Measurements from ENCODE around the gene TMC6. TPM values are rescaled to one million over a fixed set of nuclear protein-coding genes. Genes with fewer than 3 reads are reported as not detected.
A peak's percentile ranks its signal among the peaks of the same experiment; 100 is the strongest.
"Not testable (repeated sequence)": the region's sequence is repeated elsewhere in the genome, so short reads cannot be mapped to it uniquely, and the experiment has no call there.

Gene TMC6
- polyA plus RNA-seq (2014; cell fraction: cytosol; rRNA removed): 0.97 and 1.2 TPM in 2 replicates
- polyA plus RNA-seq (2014; cell fraction: nucleus; rRNA removed): 4.7 and 9.8 TPM in 2 replicates

GRCh38 chr17:78128551-78129350 is at the start of gene TMC6:
Gene TMC6 (minus strand): TSS chr17:78128755. CDS start chr17:78126832, 1,923 bp downstream.
- DNase-seq (ENCODE audit: low spot score): no peak

DNA sequence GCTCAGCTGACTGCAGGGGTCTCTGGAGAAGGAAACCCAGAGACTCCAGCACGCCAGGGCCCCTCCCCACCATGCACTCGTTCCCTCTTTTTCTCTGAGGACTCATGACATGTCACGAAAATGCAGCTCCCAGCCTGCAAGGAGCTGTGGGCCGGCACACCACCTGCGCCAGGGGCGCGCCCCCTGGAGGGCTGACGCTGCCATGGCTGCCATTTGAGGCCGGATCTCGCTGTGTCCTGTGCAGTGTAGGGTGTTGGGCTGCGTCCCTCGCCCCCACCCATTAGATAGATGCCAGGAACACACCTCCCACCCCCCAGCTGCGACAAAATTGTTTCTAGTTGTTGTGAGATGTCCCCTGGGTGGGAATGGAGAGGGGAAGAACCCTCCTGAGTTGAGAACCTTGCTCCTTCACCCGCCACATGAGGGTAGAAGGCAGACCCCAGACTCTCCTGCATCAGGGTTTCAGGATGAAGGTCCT is 48.0 kb upstream of the TMC6 start:
- DNase-seq (ENCODE audit: low spot score): peak; percentile 48

DNA sequence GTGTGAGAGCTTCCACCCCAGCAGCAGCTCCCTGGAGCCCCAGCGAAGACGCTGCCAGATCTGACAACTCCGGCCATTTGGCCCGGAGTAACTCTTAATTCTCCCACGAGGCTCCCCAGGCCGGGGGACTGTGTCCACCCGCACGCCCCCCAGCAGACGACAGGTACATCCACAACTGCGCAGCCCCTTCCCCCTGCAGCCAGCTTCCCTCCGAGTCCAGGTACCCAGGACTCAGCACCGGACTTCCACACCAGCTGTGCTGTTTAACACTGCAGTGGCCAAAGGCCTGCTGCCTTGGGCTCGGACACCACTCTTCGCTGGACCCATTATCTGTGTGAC is 47.1 kb upstream of the TMC6 start:
- no peak for DNase-seq (ENCODE audit: low spot score)

DNA sequence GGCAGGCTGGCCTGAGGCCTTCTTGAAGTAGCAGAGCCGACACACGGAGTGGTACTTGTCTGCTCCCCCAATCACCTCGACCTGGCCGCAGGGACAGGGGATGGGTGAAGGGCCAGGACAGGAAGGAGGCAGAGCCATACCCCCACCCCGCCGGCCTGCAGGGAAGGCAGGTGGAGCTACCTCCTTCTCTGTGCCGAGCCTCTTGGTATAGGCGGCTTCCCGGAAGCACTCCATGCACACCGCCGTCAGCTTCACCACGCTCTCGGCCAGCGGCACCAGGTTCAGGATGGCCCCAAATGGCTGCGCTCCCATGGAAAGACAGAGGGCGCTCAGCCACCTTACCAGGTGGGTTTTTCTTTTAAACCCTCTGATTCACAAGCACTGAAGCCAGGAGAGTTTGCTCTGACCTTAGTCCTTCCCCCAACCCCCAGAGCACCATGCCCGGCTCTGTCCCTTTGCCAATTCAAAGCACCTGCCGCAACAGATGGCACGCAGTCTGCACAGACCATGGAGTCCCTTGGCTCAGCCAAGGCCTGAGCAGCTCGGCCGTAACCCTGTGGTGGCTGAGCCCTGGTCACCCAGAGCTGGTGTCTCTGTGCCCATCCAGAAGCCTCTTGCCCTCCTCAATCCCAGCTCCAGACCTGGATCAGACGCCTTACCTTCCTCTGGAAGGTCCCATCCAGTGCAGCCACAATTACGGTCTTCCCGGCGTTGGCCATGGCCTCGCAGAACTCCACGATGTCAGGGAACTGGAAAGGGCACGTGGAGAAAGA is 46.5 kb upstream of the TMC6 start:
- DNase-seq (ENCODE audit: low spot score): no peak

DNA sequence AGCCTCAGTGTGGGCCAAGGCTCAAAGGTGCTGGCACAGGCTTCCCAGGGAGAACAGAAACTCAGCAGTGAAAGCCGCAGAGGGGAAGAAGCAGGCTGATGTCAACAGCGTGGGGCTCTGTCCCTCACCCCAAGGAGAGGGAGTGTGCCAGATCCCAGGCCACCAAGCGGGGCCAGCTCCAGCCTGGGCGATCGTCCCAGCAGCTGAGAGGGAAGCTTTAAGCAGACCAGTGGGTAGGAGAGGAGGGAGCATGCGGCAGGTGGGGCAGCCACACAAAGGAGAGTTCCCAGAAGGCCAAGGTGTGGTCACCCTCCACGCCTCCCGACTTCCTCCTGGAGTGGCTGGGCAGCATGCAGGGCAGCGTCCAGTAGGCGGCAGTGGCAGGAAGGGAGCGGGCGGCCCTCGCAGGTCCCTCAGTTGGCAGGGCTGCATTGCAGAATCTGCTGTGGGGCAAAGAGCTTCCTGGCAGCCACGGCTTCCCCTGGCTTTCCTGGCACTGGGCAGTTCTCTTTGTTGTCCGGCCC is 45.9 kb upstream of the TMC6 start:
- DNase-seq (ENCODE audit: low spot score): no peak

DNA sequence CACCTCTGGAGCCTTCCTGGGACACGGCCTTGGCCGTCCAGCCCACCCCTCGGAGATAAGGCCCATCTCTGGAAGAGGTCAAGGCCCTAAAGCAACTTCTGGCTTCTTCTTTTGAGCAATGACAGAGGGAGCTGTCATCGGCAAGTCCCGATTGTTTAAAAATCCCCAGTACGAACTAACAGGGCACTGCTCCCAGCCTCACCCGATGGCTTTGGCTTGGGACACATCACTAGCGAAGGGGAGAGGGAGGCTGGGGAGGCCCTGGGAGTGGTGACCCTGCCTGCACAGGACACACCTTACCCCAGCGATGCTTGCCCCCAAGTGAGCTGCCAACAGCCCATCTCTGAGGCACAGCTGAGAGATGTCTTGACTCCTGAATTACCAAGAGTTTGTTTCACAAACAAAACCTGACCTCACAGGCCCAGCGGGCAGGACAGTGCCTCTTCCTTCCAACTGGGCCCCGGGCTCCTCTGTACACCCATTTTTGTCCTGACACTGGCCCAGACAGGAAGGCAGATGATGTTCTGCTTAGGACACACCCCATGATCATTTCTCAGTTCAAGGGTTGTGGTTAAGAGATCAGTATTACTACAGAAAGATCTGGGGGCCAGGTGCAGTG is 44.7 kb upstream of the TMC6 start:
- no peak for DNase-seq (ENCODE audit: low spot score)

DNA sequence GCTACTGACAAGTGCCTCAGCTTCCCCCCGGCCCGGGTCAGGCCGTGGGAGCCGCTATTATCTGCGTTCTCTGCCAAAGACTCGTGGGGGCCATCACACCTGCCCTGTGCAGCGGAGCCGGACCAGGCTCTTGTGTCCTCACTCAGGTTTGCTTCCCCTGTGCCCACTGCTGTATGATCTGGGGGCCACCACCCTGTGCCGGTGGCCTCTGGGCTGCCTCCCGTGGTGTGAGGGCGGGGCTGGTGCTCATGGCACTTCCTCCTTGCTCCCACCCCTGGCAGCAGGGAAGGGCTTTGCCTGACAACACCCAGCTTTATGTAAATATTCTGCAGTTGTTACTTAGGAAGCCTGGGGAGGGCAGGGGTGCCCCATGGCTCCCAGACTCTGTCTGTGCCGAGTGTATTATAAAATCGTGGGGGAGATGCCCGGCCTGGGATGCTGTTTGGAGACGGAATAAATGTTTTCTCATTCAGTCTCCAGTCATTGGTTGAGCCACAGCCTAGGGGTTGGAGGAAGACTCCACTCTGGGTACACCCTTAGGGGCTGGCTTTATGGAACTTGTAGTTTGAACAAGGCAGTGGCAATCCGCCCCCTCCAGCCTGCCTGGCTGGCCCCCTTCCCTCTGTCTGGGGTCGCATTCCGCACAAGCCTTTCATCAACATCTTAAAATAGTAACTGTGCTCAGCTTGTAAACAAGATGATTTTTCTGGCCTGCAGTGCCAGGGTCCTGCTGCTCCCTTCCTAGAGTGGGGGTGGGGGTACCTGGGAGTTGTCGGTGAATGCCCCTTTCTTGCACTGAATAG is 43.9 kb upstream of the TMC6 start:
- no peak for DNase-seq (ENCODE audit: low spot score)

- DNase-seq (ENCODE audit: low spot score): not testable (repeated sequence)
Observed at GRCh38 chr17:78171591-78172248, 43.2 kb upstream of the TMC6 start.

DNA sequence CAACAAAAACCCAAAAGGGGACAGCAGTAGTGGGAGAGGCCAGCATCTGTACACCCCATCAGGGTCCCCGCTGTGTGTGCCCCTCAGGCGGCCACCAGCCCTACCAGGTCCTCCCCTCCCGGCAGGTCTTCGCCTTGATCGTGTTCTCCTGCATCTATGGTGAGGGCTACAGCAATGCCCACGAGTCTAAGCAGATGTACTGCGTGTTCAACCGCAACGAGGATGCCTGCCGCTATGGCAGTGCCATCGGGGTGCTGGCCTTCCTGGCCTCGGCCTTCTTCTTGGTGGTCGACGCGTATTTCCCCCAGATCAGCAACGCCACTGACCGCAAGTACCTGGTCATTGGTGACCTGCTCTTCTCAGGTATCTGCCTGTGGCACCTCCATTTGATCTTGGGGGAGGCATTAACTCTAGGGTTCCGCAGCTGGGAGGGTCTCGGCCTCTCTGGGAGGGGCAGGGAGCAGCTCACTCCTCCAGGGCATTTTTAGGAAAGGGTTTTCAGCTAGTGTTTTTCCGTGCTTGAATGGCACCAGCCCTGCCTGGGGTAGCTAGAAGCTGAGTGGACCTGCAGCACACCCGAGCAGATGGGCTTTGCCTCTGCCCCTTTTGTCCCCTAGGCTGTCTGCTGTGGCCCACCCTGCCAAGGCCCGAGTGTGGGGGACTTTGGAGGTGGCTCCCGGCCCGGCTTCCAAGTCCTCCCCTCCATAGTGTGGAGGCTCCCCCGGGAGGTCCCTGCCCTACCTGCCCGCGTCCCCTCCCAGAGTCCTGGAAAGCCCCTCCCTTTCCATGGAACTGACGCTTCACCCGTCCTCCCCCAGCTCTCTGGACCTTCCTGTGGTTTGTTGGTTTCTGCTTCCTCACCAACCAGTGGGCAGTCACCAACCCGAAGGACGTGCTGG is 42.4 kb upstream of the TMC6 start:
- no peak for DNase-seq (ENCODE audit: low spot score)

GRCh38 chr17:78168903-78169793 is 40.6 kb upstream of the TMC6 start:
- peak; percentile 45 for DNase-seq (ENCODE audit: low spot score)

DNA sequence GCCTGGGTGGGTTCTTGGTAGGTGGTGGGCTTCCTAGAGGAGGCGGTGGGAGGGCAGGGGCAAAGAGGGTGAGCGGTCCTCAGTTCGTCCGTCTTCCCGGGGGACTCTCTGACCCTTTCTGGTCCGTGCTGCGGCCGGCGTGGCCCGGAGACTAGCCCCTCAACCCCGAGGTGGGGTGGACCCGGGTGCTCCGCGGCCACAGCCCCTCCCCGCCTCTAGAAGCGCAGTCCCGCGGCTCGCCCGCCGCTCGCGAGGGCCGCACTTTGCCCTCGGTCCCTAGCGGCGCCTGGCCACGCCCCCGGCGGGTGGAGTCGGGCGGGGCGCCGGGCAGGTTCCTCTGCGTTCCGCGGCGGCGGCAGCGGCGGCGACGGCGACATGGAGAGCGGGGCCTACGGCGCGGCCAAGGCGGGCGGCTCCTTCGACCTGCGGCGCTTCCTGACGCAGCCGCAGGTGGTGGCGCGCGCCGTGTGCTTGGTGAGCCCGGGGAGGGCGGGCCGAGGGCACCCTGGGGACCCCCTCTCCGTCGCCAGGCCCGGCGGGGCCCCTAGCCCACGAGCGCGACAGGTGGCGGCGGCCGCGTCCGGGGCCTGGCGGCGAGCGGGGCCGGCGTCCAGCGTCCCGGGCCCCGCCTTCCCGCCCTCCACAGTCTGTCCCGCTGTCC is 39.8 kb upstream of the TMC6 start, which contains the start of gene SYNGR2:
SYNGR2 (plus strand) TSS at position 340 of the 661 bp plus-strand sequence; CDS start at position 376, 36 bp downstream.
- peak; percentile 80 for DNase-seq (ENCODE audit: low spot score)

DNA sequence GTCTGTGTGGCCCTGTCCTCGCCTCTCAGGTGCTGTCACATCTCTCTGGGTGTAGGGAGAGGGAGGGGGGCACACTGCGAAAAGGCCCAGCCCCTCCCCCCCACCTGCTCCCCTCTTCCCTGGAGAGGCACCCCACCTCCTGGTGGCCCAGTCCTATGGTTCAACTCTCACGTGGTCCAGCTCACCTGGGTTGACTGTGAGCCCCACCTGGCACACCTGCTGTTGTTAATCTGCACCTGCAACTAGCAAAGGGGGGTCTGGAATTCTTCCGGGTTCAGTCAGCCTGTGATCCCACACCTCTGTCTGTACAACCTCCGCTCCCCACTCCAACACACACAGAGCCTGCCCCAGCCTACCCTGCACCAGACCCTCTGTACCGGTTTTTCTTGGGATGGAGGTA is 37.9 kb upstream of the TMC6 start:
- no peak for DNase-seq (ENCODE audit: low spot score)

DNA sequence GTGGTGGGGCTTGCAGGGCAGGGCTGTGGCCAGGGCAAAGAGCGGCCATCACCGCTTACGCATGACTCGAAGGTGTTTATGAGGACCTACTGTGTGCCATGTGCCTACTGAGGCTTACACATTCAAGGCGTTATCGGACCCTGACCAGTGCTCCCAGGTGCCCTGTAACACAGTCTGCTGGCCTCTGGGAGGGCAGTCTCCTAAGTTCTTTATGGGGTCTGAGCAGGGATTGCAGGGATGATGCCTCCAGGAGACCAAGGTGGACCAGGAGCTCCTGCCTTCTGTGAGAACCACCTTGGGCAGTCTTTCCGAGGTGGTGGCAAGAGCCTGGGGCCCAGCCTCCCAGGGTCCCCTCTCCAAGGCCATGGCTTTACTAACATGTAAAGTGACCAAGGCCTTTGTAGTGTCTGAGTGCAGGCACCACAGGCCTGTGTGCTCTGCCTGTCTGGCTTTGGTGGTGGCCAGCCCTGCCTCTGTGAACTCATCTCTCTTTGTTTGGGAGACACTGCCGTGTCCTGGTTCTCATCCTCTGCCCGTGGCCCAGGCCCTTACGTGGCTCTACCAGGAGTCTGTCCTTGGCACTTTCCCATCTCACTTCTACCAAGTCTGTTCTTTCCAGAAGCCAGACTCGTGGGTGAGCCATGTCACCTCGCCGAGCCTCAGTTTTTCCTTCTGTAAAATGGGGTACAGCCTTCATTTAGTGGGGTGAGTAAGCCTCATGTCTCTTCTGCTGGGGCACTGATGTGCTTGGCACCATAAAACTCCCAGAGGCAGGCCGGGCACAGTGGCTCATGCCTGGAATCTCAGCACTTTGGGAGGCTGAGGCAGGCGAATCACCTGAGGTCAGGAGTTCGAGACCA is 36.4 kb upstream of the TMC6 start:
- DNase-seq (ENCODE audit: low spot score): no peak

DNA sequence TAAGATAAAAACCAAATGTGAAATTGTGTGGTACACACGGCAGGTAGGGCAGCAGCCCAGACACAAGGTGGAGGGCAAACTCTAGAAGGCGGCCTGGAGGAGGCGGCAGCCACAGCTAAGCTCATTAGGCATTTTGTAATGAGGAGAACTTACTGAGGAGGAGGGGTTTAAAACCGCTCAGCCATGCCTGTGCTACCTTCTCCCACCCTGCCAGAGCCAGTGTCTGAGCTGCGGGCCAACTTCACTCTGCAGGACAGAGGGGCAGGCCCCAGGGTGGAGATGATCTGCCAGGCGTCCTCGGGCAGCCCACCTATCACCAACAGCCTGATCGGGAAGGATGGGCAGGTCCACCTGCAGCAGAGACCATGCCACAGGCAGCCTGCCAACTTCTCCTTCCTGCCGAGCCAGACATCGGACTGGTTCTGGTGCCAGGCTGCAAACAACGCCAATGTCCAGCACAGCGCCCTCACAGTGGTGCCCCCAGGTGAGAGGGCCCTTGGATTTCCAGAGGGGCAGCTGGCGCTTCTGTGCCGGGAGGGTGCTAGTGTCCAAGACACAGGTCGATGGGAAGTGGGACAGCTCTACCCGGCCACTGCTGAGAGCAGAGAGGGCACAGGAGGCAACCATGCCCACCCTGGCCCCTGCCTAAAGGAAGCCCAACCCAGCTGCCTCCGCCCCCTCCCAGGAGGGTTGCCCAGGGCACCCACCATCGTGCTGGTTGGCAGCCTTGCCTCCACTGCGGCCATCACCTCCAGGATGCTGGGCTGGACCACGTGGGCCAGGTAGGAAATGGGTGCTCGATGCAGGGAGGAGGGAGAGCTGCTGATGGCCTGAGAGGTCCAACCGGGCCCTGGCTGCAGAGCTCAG is 35.6 kb upstream of the TMC6 start:
- DNase-seq (ENCODE audit: low spot score): no peak

- no peak for DNase-seq (ENCODE audit: low spot score)
Observed at GRCh38 chr17:78159575-78160158, 31.1 kb upstream of the TMC6 start.

Measured in SK-N-DZ (cell line).